Heart left ventricle (tissue), 16 donors: ENCODE data around the gene CXCL6. TPM values are rescaled to one million over a fixed set of nuclear protein-coding genes. Genes with fewer than 3 reads are reported as not detected.

Experiments used
- ATAC-seq, 4 donors: fragments of 200-7000 bp; cut with Tn5 transposase; one replicate each; pipeline ENCODE4 v1.9.1; 2020 to 2022; ENCODE audit warnings: moderate library complexity in 4 of 4, mild to moderate bottlenecking in 3 of 4, moderate number of reproducible peaks in 1 of 4
- DNase-seq, 5 donors: peaks; one replicate each; pipeline ENCODE4 v3.0.0-alpha.2; 2020
- H3K27ac ChIP-seq, 12 donors: fragments of 200-600 bp; sonication (generic) in 4 of 12; one replicate each; pipeline versions ENCODE4 v1.5.0 to v1.8.0; 2016 to 2022; ENCODE audit warnings: mild to moderate bottlenecking in 2 of 12
- H3K27me3 ChIP-seq, 9 donors: fragments of 200-600 bp; sonication (generic) in 2 of 9; one replicate each; pipeline versions ENCODE4 v1.5.1 to v1.8.0; 2016 to 2022; ENCODE audit warnings: mild to moderate bottlenecking in 3 of 9
- H3K36me3 ChIP-seq, 9 donors: fragments of 200-600 bp; sonication (generic) in 2 of 9; one replicate each; pipeline versions ENCODE4 v1.5.0 to v1.8.0; 2018 to 2022; ENCODE audit warnings: mild to moderate bottlenecking in 2 of 9
- H3K4me1 ChIP-seq, 12 donors: fragments of 200-600 bp; sonication (generic) in 4 of 12; one replicate each; pipeline versions ENCODE4 v1.5.0 to v1.8.0; 2016 to 2022; ENCODE audit warnings: mild to moderate bottlenecking in 3 of 12
- H3K4me3 ChIP-seq, 12 donors: fragments of 200-600 bp; sonication (generic) in 4 of 12; one replicate each; pipeline versions ENCODE4 v1.5.0 to v1.8.0; 2017 to 2022; ENCODE audit warnings: mild to moderate bottlenecking in 9 of 12, moderate library complexity in 4 of 12
- H3K9me3 ChIP-seq, 12 donors: fragments of 200-600 bp; sonication (generic) in 4 of 12; one replicate each; pipeline versions ENCODE4 v1.5.0 to v1.8.0; 2016 to 2022; ENCODE audit warnings: mild to moderate bottlenecking in 1 of 12
- CTCF ChIP-seq, 12 donors: fragments of 200-600 bp; sonication (generic) in 4 of 12; IDR thresholded peaks; one replicate each; pipeline versions ENCODE4 v1.5.0 to v1.8.0; 2018 to 2022; ENCODE audit warnings: antibody characterized with exemption in 12 of 12, mild to moderate bottlenecking in 5 of 12
- POLR2A ChIP-seq, 2 donors: fragments of 450-650 bp; IDR thresholded peaks; one replicate each; pipeline ENCODE4 v1.6.1; 2017; ENCODE audit warnings: antibody characterized with exemption in 2 of 2, mild to moderate bottlenecking in 2 of 2, moderate library complexity in 2 of 2
- WGBS, 4 donors: extraction: QIAGEN DNeasy Blood & Tissue Kit in 2 of 4; methylation state at CpG; one replicate each; pipeline versions ENCODE4 v1.1.5 to v1.1.7; 2013 to 2018; 5-methylcytosine and 5-hydroxymethylcytosine counted together
- intact Hi-C, 10 donors: fragments of 100-400 bp; cut with DNase I; formaldehyde crosslinking; loops; one replicate each; pipeline versions ENCODE4 v1.11.1 to v1.14.2; 2022
- long read RNA-seq, 3 donors: library from polyadenylated mRNA; unstranded; transcript quantifications; one replicate each; pipeline ENCODE4 v2.0.0, GENCODE V29; 2020 to 2021
- polyA plus RNA-seq, 2 donors: library from polyadenylated mRNA; stranded (reverse); fragments of 200-250 nt; gene quantifications; one replicate each; pipeline ENCODE4 v1.2.3, GENCODE V29; 2013
- total RNA-seq, 9 donors: library from RNA; depleted of rRNA in 2 of 9; stranded (reverse); fragments of >200 nt in 2 of 9; fragmentation: NEBNext Ultra II Directional in 3 of 9; extraction: Animal tissue kit (Norgen Biotek cat#: 25700) in 3 of 9; gene quantifications; one replicate each; pipeline versions ENCODE4 v1.1.0 to v1.2.4, GENCODE V29; 2016 to 2023
- donor health status: ischemic (EF 13 %, LVEDD 7.1; RV severe dilation, severe dysfunction).
- donor health status: healthy with polysubstance abuse.
- donor health status: DM: no; HTN: yes; CAD: no.
- donor health status: DM: no; HTN: no; CAD: no.
- donor health status: ischemic (EF 25% LVEDD 6.9; RV normal size, moderate dysfunction).
- donor health status: ischemic (EF 25% LVEDD 5.7; RV mildly dilated, moderate dysfunction).
- donor health status: healthy.
- donor health status: DM: yes; HTN: yes; CAD: no.
- donor health status: ischemic (EF 35%, LVEDD 5.7; RV mildly dilated, moderate dysfunction).
- donor health status: nonischemic (EF 11% LVEDD 7.7; RV severe dilation, severe dysfunction).
- donor health status: DM: yes; HTN: yes; CAD: no.
- donor health status: PGD.
- donor health status: ischemic (EF 29% LVEDD 5.4; RV normal size, mild dysfunction).
- donor health status: nonischemic (EF 23%, LVEDD 6.1; RV moderate dilation, normal function).

Gene CXCL6
- 1 to 10 TPM in 2 of 9 donors, under 1 TPM in 3, not detected in 4; 0.16 to 4.5 (median 0.83) TPM for total RNA-seq
- polyA plus RNA-seq: under 1 TPM; 0.11 to 0.71 TPM
- long read RNA-seq, donor 1: 0 reads
- long read RNA-seq, donor 2, partial matches to known transcripts: 0 of 4 reads
- long read RNA-seq, donor 2, other reads (novel, unspliced or antisense): 0 of 4 reads
- long read RNA-seq, donor 3: 0 reads

DNA sequence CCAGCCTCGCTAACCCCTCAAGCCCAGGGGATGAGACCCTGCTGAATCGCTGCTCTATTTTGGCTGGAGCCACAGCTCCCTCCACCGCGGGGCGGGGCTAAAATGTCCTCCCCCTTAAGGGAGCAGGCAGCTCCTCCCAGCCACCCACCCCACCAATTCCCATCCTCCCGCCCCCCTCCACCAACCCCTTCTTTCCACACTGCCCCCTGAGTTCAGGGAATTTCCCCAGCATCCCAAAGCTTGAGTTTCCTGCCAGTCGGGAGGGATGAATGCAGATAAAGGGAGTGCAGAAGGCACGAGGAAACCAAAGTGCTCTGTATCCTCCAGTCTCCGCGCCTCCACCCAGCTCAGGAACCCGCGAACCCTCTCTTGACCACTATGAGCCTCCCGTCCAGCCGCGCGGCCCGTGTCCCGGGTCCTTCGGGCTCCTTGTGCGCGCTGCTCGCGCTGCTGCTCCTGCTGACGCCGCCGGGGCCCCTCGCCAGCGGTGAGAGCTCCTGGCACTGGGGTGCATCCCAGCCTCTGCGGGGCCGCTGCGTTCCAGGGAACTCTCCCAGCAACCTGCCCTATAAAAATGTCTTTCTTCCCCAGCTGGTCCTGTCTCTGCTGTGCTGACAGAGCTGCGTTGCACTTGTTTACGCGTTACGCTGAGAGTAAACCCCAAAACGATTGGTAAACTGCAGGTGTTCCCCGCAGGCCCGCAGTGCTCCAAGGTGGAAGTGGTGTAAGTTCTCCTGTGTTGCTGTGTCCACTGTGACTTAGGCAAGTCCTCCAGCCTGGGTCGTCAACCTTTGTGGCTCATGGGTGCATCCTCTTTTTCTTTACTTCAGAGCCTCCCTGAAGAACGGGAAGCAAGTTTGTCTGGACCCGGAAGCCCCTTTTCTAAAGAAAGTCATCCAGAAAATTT, at the start of gene CXCL6:
CXCL6 (plus strand) TSS at position 306 of the 907 bp plus-strand sequence; CDS start at position 379, 73 bp downstream.
- DNase-seq: peak in 3 of 5 donors; percentile 34 to 75 (median 45)
- intact Hi-C loops: no loop called here
- TF ChIP-seq CTCF (IDR thresholded peaks at IDR 0.05) (no peak), POLR2A (IDR thresholded peaks at IDR 0.05) (no peak)
- Histone ChIP-seq H3K4me3 (peak within 1 kb of the TSS in 10 of 12 donors; percentile 14 to 56 (median 38)), H3K9me3 (no peaks in the 10 kb centered on the region), H3K27ac (peak within 1 kb of the TSS in 1 of 12 donors; percentile 24), H3K27me3 (peaks cover 0 to 36% (median 6%) of the 10 kb centered on the region in 9 donors), H3K36me3 (no peaks in the 10 kb centered on the region), H3K4me1 (peaks cover 0 to 16% (median 0%) of the 10 kb centered on the region in 12 donors)
- WGBS, 4 donors: 4 to 8% (median 6%) methylated on average over 36 to 41 of the region's 41 CpGs
- ATAC-seq: peak in 3 of 4 donors; percentile 18 to 58 (median 46)

DNA sequence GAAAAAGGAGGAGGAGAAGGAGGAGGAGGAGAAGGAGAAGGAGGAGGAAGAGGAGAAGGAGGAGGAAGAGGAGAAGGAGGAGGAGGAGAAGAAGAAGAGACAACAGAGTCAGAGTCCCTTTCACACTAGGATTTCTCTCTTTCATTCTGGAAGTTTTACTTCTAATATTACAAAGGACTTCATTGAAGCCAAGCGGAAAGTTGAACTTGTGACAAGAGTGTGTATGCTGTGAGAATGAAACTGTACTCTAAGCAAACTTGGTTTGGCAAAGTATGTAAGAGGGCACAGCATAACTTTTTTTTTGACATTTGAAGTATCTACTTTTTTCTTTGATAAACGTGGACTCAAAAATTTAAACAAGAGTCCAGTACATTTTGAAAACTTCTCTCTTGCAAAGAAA, 48.1 kb upstream of the CXCL6 start:
- Histone ChIP-seq H3K4me3 (no peak overlapping the region), H3K27ac (no peak overlapping the region), H3K36me3 (no peaks in the 10 kb centered on the region), H3K27me3 (no peaks in the 10 kb centered on the region), H3K4me1 (no peaks in the 10 kb centered on the region), H3K9me3 (peaks cover 0 to 17% (median 0%) of the 10 kb centered on the region in 12 donors)
- WGBS, 4 donors: 69 to 80% (median 76%) methylated on average over 2 of the region's 2 CpGs
- DNase-seq (no peak), ATAC-seq (no peak)
- intact Hi-C loops: no loop called here
- TF ChIP-seq CTCF (IDR thresholded peaks at IDR 0.05): no peak
- no peak for TF ChIP-seq POLR2A (IDR thresholded peaks at IDR 0.05)

DNA sequence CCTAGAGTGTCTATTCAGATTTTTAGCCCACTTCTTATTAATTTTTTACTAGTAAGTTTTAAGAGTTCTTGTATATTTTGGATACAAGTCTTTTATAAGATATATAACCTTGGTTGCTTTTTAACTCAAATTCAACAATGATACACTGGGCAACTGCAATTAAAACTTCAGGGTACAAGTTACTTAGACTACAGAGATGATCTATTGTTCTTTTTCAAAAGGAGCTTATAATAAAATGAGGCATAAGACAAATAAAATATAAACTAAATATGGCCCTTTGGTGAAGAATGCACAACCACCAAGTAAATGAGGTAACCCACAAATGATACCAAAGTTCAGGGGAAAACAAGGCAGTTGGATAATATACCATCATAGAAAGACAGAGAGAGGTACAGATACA, 37.6 kb upstream of the CXCL6 start:
- Histone ChIP-seq H3K27me3 (no peaks in the 10 kb centered on the region), H3K4me1 (no peaks in the 10 kb centered on the region), H3K9me3 (peaks cover 0 to 26% (median 5%) of the 10 kb centered on the region in 12 donors), H3K4me3 (no peak overlapping the region), H3K27ac (no peak overlapping the region), H3K36me3 (no peaks in the 10 kb centered on the region)
- no peak for DNase-seq
- ATAC-seq: no peak
- intact Hi-C loops: no loop called here
- no peak for TF ChIP-seq CTCF (IDR thresholded peaks at IDR 0.05)
- TF ChIP-seq POLR2A (IDR thresholded peaks at IDR 0.05): no peak

GRCh38 chr4:73800206-73800605, 36.3 kb upstream of the CXCL6 start:
- no peaks in the 10 kb centered on the region for H3K27me3 ChIP-seq
- intact Hi-C loops: no loop called here
- DNase-seq: no peak
- peaks cover 0 to 33% (median 6%) of the 10 kb centered on the region in 12 donors for H3K9me3 ChIP-seq
- no peaks in the 10 kb centered on the region for H3K4me1 ChIP-seq
- no peaks in the 10 kb centered on the region for H3K36me3 ChIP-seq
- no peak overlapping the region for H3K4me3 ChIP-seq
- no peak for TF ChIP-seq POLR2A (IDR thresholded peaks at IDR 0.05)
- no peak for TF ChIP-seq CTCF (IDR thresholded peaks at IDR 0.05)
- H3K27ac ChIP-seq: no peak overlapping the region
- 91 to 95% (median 93%) methylated on average over 2 of the region's 2 CpGs for WGBS, 4 donors
- ATAC-seq: no peak
